VCaP (cell line): ENCODE results near the gene TEKT3.

ENCODE experiments used
- H3K27ac ChIP-seq: fragments of 450-650 bp; 2 replicates; pipeline ENCODE4 v1.5.1; 2017
- CTCF ChIP-seq: fragments of 450-650 bp; conservative IDR thresholded peaks from 2 replicates; pipeline ENCODE4 v1.5.1; 2017; ENCODE audit warnings: mild to moderate bottlenecking, moderate library complexity

TEKT3 gene

GRCh38 chr17:15311996-15312395, 29.4 kb downstream of the TEKT3 start:
- no peak for TF ChIP-seq CTCF

GRCh38 chr17:15309793-15310192, 31.6 kb downstream of the TEKT3 start:
- H3K27ac ChIP-seq, result no peak overlapping the region
- no peak for TF ChIP-seq CTCF

More at GRCh38 chr17:15311996-15312395, 29.4 kb downstream of the TEKT3 start:
- no peak overlapping the region for H3K27ac ChIP-seq

GRCh38 chr17:15309236-15309635, 32.2 kb downstream of the TEKT3 start:
- H3K27ac ChIP-seq, result no peak overlapping the region
- TF ChIP-seq CTCF, result no peak

- H3K27ac ChIP-seq, result no peak overlapping the region
- TF ChIP-seq CTCF, result no peak
These were observed 32.6 kb downstream of the TEKT3 start for GRCh38 chr17:15308758-15309157.

GRCh38 chr17:15307710-15308111, 33.7 kb downstream of the TEKT3 start:
- TF ChIP-seq CTCF, result no peak
- no peak overlapping the region for H3K27ac ChIP-seq

- TF ChIP-seq CTCF, result no peak
- no peak overlapping the region for H3K27ac ChIP-seq
These were observed 37.5 kb downstream of the TEKT3 start for GRCh38 chr17:15303851-15304250.

- H3K27ac ChIP-seq, result no peak overlapping the region
- TF ChIP-seq CTCF, result no peak
These were observed 38.1 kb downstream of the TEKT3 start for GRCh38 chr17:15303268-15303667.

- TF ChIP-seq CTCF, result no peak
- no peak overlapping the region for H3K27ac ChIP-seq
These were observed 39.6 kb downstream of the TEKT3 start for GRCh38 chr17:15301845-15302244.
